GM12872 (cell line): ENCODE results near the gene MYO10.

Experiments used
- TF ChIP-seq, protein P1 (sequence below): IDR thresholded peaks from 3 replicates; pipeline ENCODE4 v1.5.1; 2011; ENCODE audit warnings: low read depth, mild to moderate bottlenecking, low read length, moderate library complexity; ENCODE audit not compliant: insufficient read depth

Gene MYO10

DNA sequence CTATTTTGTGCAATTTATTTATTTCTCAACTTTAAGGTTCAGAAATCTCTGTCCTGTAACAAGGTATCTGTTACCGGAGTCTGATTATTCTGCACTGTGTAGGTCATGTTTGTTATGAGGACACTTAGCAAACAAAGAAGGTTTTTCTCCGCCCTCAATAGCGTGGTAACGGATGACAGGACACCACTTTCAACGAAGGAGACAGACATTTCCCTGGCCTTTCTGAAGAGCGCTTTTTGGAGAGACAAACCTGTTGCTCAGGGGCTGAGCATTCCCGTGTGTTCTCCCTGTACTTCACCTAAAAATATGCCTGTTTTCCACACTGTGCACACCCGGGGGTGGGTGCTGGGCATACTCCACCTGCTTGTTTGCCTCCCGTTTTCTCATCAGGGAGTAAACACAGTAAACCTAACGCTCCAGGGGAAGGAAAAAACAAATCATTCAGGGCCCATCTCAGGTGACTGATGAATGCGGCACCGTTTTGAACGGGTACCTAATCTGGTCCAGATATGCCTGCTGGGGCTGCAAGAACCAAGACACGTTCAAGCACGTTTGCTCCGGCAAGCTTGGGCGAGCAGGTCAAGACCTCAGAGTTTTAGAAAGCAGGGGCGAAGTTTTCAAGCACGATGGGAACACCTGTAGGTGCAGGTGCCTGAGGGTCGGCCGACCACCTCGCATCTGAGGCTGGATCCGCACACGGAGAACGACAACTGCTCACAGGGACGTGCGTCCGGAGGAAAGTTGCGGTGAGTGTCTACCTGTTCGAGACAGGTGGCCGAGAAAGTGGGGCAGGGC is 320.1 kb downstream of the MYO10 start:
- TF ChIP-seq, protein P1, sequence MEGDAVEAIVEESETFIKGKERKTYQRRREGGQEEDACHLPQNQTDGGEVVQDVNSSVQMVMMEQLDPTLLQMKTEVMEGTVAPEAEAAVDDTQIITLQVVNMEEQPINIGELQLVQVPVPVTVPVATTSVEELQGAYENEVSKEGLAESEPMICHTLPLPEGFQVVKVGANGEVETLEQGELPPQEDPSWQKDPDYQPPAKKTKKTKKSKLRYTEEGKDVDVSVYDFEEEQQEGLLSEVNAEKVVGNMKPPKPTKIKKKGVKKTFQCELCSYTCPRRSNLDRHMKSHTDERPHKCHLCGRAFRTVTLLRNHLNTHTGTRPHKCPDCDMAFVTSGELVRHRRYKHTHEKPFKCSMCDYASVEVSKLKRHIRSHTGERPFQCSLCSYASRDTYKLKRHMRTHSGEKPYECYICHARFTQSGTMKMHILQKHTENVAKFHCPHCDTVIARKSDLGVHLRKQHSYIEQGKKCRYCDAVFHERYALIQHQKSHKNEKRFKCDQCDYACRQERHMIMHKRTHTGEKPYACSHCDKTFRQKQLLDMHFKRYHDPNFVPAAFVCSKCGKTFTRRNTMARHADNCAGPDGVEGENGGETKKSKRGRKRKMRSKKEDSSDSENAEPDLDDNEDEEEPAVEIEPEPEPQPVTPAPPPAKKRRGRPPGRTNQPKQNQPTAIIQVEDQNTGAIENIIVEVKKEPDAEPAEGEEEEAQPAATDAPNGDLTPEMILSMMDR, result no peak

- TF ChIP-seq, protein P1, result no peak
These were observed 324.1 kb downstream of the MYO10 start for GRCh38 chr5:16612007-16612406.
